OCI-LY7 (cell line): ENCODE results near the gene FHIT.

Source experiments
- EZH2phosphoT487 ChIP-seq: fragments of 200-600 bp; sonication (generic); IDR thresholded peaks from 2 replicates; pipeline ENCODE4 v1.6.1; 2018; ENCODE audit warnings: low read depth, borderline replicate concordance, mild to moderate bottlenecking, mixed run types, antibody characterized with exemption, low read length, moderate library complexity, mixed read lengths
- TF ChIP-seq, protein P1 (sequence below): fragments of 200-600 bp; sonication (generic); conservative IDR thresholded peaks from 2 replicates; pipeline ENCODE4 v1.5.1; 2014; ENCODE audit warnings: mild to moderate bottlenecking, antibody characterized with exemption, low read length, moderate library complexity, mixed read lengths

DNA sequence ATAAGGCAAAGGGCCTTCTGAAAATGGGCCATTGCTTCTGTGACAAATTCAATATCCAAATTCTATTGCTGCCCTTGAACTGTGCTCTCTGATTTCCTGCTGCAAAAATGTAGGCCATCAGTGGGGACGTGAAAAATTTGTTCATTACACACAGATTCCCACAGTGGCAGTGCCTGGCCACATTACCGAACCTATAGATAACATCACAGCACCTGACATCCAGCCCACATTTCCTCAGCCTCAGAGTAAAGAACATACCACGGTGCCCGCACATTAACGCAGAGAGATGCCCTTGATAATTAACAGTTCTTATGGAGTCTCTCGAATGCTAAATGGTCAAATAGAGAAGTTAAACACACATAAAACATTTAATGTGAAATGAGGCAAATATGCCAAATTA is 1269.9 kb downstream of the FHIT start:
- TF ChIP-seq, protein P1, sequence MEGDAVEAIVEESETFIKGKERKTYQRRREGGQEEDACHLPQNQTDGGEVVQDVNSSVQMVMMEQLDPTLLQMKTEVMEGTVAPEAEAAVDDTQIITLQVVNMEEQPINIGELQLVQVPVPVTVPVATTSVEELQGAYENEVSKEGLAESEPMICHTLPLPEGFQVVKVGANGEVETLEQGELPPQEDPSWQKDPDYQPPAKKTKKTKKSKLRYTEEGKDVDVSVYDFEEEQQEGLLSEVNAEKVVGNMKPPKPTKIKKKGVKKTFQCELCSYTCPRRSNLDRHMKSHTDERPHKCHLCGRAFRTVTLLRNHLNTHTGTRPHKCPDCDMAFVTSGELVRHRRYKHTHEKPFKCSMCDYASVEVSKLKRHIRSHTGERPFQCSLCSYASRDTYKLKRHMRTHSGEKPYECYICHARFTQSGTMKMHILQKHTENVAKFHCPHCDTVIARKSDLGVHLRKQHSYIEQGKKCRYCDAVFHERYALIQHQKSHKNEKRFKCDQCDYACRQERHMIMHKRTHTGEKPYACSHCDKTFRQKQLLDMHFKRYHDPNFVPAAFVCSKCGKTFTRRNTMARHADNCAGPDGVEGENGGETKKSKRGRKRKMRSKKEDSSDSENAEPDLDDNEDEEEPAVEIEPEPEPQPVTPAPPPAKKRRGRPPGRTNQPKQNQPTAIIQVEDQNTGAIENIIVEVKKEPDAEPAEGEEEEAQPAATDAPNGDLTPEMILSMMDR: no peak
- TF ChIP-seq EZH2phosphoT487: no peak
